Endothelial cell of umbilical vein (primary cell): Measurements from ENCODE around the gene INPP5E. TPM values are rescaled to one million over a fixed set of nuclear protein-coding genes. Genes with fewer than 3 reads are reported as not detected.

Experiments
- BruUV-seq: library from RNA; stranded (reverse); fragments of 400-500 nt; replicated peaks from 2 replicates; lab custom pipeline; 2021; lab: Mats Ljungman, UMichigan
- CTCF ChIA-PET: fragments of 300-600, 350-600 bp; sonication (Branson Sonifier 250); formaldehyde crosslinking; loops from one replicate; lab custom pipeline; 2021; ENCODE audit warnings: antibody characterized with exemption, inconsistent platforms; lab: Charles Lee
- POLR2A ChIA-PET: fragments of 300-600, 350-600 bp; sonication (Branson Sonifier 250); formaldehyde crosslinking; loops from one replicate; lab custom pipeline; 2021; ENCODE audit warnings: antibody characterized with exemption, inconsistent platforms; lab: Charles Lee
- DNase-seq: peaks from one replicate; pipeline ENCODE4 v3.0.0-alpha.2; 2011; ENCODE audit warnings: low read depth, low spot score
- FAIRE-seq: peaks from 2 replicates; lab custom pipeline; 2011; peaks lifted over from hg19 to GRCh38; lab: Jason Lieb, UNC
- H2AFZ ChIP-seq: 2 replicates; pipeline ENCODE4 v1.6.0; 2012; ENCODE audit warnings: low read depth, low read length, control low read depth, inconsistent platforms
- H3K27ac ChIP-seq: 2 replicates; pipeline ENCODE4 v1.5.1; 2011; ENCODE audit warnings: low read depth, mild to moderate bottlenecking, control low read depth, low read length, moderate library complexity; ENCODE audit not compliant: insufficient read depth
- H3K27me3 ChIP-seq, 2 experiments: 2 replicates each; pipeline versions ENCODE4 v1.6.0 to v1.6.1; 2011; ENCODE audit warnings: low read length in 2 of 2, mixed read lengths in 1 of 2; ENCODE audit not compliant: control insufficient read depth in 2 of 2, insufficient read depth in 2 of 2
- H3K36me3 ChIP-seq, 2 experiments: 2 replicates in 1 of 2; 3 replicates in 1 of 2; pipeline ENCODE4 v1.5.1; 2011; ENCODE audit warnings: low read length in 2 of 2, mild to moderate bottlenecking in 1 of 2, moderate library complexity in 1 of 2; ENCODE audit not compliant: control insufficient read depth in 2 of 2, insufficient read depth in 2 of 2; ENCODE audit errors: extremely low read depth in 1 of 2
- H3K4me1 ChIP-seq: 3 replicates; pipeline ENCODE4 v1.5.1; 2011; ENCODE audit warnings: mild to moderate bottlenecking, low read length; ENCODE audit not compliant: control insufficient read depth, insufficient read depth; ENCODE audit errors: extremely low read depth
- H3K4me2 ChIP-seq: 2 replicates; pipeline ENCODE4 v1.6.1; 2011; ENCODE audit warnings: low read length, control low read depth, mixed read lengths; ENCODE audit not compliant: insufficient read depth
- H3K4me3 ChIP-seq, 3 experiments: fragments of 200-600 bp in 1 of 3; sonication (generic), shearing (Covaris generic) in 1 of 3; replicated peaks in 1 of 3; 2 replicates each; pipeline ENCODE4 v1.5.1; 2011 to 2016; ENCODE audit warnings: control low read depth in 3 of 3, low read length in 3 of 3, mild to moderate bottlenecking in 2 of 3, inconsistent platforms in 1 of 3, low read depth in 1 of 3, moderate library complexity in 1 of 3; ENCODE audit not compliant: insufficient read depth in 1 of 3
- H3K79me2 ChIP-seq: 2 replicates; pipeline ENCODE4 v1.6.0; 2012; ENCODE audit warnings: low read length, inconsistent platforms; ENCODE audit not compliant: control insufficient read depth, insufficient read depth
- H3K9ac ChIP-seq: replicated peaks from 2 replicates; pipeline ENCODE3; 2011; ENCODE audit warnings: low read length, control low read depth; ENCODE audit not compliant: insufficient read depth; ENCODE audit errors: extremely low read depth
- H3K9me1 ChIP-seq: replicated peaks from 3 replicates; pipeline ENCODE4 v1.6.0; 2011; ENCODE audit warnings: mild to moderate bottlenecking, low read length; ENCODE audit not compliant: control insufficient read depth, insufficient read depth; ENCODE audit errors: extremely low read depth
- H3K9me3 ChIP-seq: replicated peaks from 2 replicates; pipeline ENCODE4 v1.5.1; 2012; ENCODE audit warnings: low read length, inconsistent platforms; ENCODE audit not compliant: control insufficient read depth, insufficient read depth
- H4K20me1 ChIP-seq: replicated peaks from 2 replicates; pipeline ENCODE3; 2011; ENCODE audit warnings: mild to moderate bottlenecking, low read length; ENCODE audit not compliant: control insufficient read depth, insufficient read depth; ENCODE audit errors: extremely low read depth
- CTCF ChIP-seq, 2 donors: IDR thresholded peaks; 1 replicate in 1 of 2; 2 replicates in 1 of 2; pipeline ENCODE4 v1.5.1; 2011; ENCODE audit warnings: low read length in 2 of 2, mild to moderate bottlenecking in 2 of 2, moderate library complexity in 2 of 2, control low read depth in 1 of 2, inconsistent platforms in 1 of 2, low read depth in 1 of 2; ENCODE audit not compliant: insufficient read depth in 1 of 2; ENCODE audit errors: extremely low read depth in 1 of 2
- EZH2 ChIP-seq: IDR thresholded peaks from 2 replicates; pipeline ENCODE4 v1.6.1; 2012; ENCODE audit warnings: borderline replicate concordance, low read depth, mild to moderate bottlenecking, moderate library complexity, low read length, inconsistent platforms; ENCODE audit not compliant: severe bottlenecking
- GATA2 ChIP-seq: IDR thresholded peaks from 2 replicates; pipeline ENCODE4 v1.7.0; 2011; ENCODE audit warnings: low read depth, mild to moderate bottlenecking, moderate library complexity, mixed read lengths, low read length; ENCODE audit not compliant: insufficient read length, insufficient read depth
- JUN ChIP-seq: IDR thresholded peaks from 2 replicates; pipeline ENCODE4 v1.6.1; 2011; ENCODE audit warnings: borderline replicate concordance, low read depth; ENCODE audit not compliant: insufficient read length, insufficient read depth
- MAX ChIP-seq: IDR thresholded peaks from 2 replicates; pipeline ENCODE4 v1.6.1; 2011; ENCODE audit not compliant: insufficient read depth, insufficient read length
- POLR2AphosphoS5 ChIP-seq: IDR thresholded peaks from 2 replicates; pipeline ENCODE4 v1.6.1; 2012; ENCODE audit warnings: low read depth, mild to moderate bottlenecking, control low read depth, low read length, moderate library complexity; ENCODE audit not compliant: insufficient read depth
- dilution Hi-C: fragments of 300-500 bp; cut with MboI; formaldehyde crosslinking; loops from one replicate; pipeline ENCODE4 v1.15.0; 2019; ENCODE audit warnings: low sequenced_read_pairs; ENCODE audit not compliant: extremely low pct_ligation_motif_present
- intact Hi-C: fragments of 100-400 bp; cut with micrococcal nuclease; formaldehyde crosslinking; loops from one replicate; pipeline ENCODE4 v1.10.0; 2022
- polyA plus RNA-seq, 4 experiments: library from polyadenylated mRNA; depleted of rRNA in 3 of 4; stranded (reverse) in 3 of 4; unstranded in 1 of 4; fragments of >200 nt; gene quantifications; 2 replicates each; pipeline versions ENCODE4 v1.2.1 to v1.2.3, GENCODE V29; 2011 to 2012; ENCODE audit warnings: missing spikeins in 1 of 4
- total RNA-seq: library from RNA; stranded (reverse); gene quantifications from 2 replicates; pipeline ENCODE4 v1.2.3, GENCODE V29; 2021

INPP5E gene
- total and polyA plus RNA-seq, 2 donors (not counting 3 experiments of a cell fraction or from before 2014, with no cell fraction given), result 15.0 to 24.5 TPM

GRCh38 chr9:136399176-136400037 is 40.2 kb downstream of the INPP5E start:
- DNase-seq, result peak; percentile 24
- Histone ChIP-seq H3K79me2 (peaks cover 22% of the 10 kb centered on the region), H3K9me3 (no peaks in the 10 kb centered on the region), H3K36me3 (peaks cover 4 to 40% of the 10 kb centered on the region in 2 experiments), H3K4me2 (peak overlapping the region; percentile 64), H2AFZ (peak overlapping the region; percentile 67), H3K9ac (peak overlapping the region; percentile 70), H3K4me3 (peak overlapping the region; percentile 55 to 96 (median 62)), H3K4me1 (peaks cover 10% of the 10 kb centered on the region), H4K20me1 (no peaks in the 10 kb centered on the region), H3K27ac (peak overlapping the region; percentile 27), H3K27me3 (no peaks in the 10 kb centered on the region), H3K9me1 (no peaks in the 10 kb centered on the region)
- POLR2A ChIA-PET, result no interaction called here
- FAIRE-seq, result peak; percentile 61
- BruUV-seq, result no TSS peak
- TF ChIP-seq MAX, result peak; percentile 11
- no peak for TF ChIP-seq EZH2
- no peak for TF ChIP-seq GATA2
- no peak for TF ChIP-seq JUN
- CTCF ChIA-PET, result interaction anchor here (1.0 to 2.9 kb wide), 4 partner anchors 10 to 232 kb away, joined by 3 to 8 read pairs (median 5); partner anchors contain the start of genes ENTR1 and PMPCA
- intact Hi-C loops, result loop anchor here (1.0 kb wide), 4 partner anchors 11 to 87 kb away; partner anchors contain the start of genes DNLZ, ENTR1 and PMPCA
- dilution Hi-C loops, result no loop called here

- no peaks in the 10 kb centered on the region for H3K9me1 ChIP-seq
- H4K20me1 ChIP-seq, result no peaks in the 10 kb centered on the region
- peaks cover 22% of the 10 kb centered on the region for H3K79me2 ChIP-seq
- CTCF ChIA-PET, result interaction anchor here (1.0 to 2.3 kb wide), 2 partner anchors 12 to 85 kb away, joined by 4 to 8 read pairs; partner anchors contain the start of genes ENTR1 and PMPCA
- no peak overlapping the region for H3K9ac ChIP-seq
- H3K36me3 ChIP-seq, result peaks cover 4 to 43% of the 10 kb centered on the region in 2 experiments
- H3K27me3 ChIP-seq, result no peaks in the 10 kb centered on the region
- no peak for FAIRE-seq
- BruUV-seq, result no TSS peak
- no peak overlapping the region for H3K4me2 ChIP-seq
- no peak overlapping the region for H2AFZ ChIP-seq
- peaks cover 10% of the 10 kb centered on the region for H3K4me1 ChIP-seq
- no peak for DNase-seq
- no peak overlapping the region for H3K27ac ChIP-seq
- POLR2A ChIA-PET, result no interaction called here
- intact Hi-C loops, result no loop called here
- dilution Hi-C loops, result no loop called here
- H3K4me3 ChIP-seq, result no peak overlapping the region
- no peak for TF ChIP-seq CTCF (IDR thresholded peaks at IDR 0.05; ENCODE audit: extremely low read depth in 1 of 2, insufficient read depth in 1 of 2, low read depth in 1 of 2, low read length in 2 of 2)
- no peak for TF ChIP-seq POLR2AphosphoS5
- no peaks in the 10 kb centered on the region for H3K9me3 ChIP-seq
These were observed 41.4 kb downstream of the INPP5E start for GRCh38 chr9:136398286-136398685.
